ENCODE data around the gene C14orf180. TPM values are rescaled to one million over a fixed set of nuclear protein-coding genes. Genes with fewer than 3 reads are reported as not detected.

C14orf180 gene
- total RNA-seq, 1 donor from 2014 or later = 44.1 TPM

DNA sequence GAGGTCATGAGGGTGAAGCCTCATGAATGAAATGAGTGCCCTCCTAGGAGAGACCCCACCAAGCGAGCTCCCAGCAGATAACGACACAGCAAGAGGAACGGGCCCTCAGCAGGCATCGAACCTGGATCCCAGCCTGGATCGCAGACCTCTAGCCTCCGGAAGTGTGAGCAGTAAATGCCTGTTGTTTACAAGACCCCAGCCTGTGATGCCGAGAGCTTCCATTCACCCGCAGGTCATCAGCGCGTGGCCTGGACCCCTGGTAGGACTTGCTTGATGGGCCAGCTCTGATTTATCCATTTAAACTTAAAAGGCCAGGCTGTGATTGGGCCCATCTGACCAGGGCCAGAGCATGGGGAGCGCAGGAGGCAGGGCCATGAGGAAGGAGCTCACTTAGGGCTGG, 18.0 kb downstream of the C14orf180 start:
- no peaks in the 10 kb centered on the region for H3K9me3 ChIP-seq (replicated peaks)
- peaks cover 81% of the 10 kb centered on the region for H3K27me3 ChIP-seq (ENCODE audit: low read depth)
- intact Hi-C loops (cut with micrococcal nuclease) = no loop called here
- DNase-seq = peak; percentile 10
- no peak overlapping the region for H3K27ac ChIP-seq (replicated peaks)
- H3K4me1 ChIP-seq = peaks cover 26% of the 10 kb centered on the region
- no peaks in the 10 kb centered on the region for H3K36me3 ChIP-seq
- TF ChIP-seq, protein P1, sequence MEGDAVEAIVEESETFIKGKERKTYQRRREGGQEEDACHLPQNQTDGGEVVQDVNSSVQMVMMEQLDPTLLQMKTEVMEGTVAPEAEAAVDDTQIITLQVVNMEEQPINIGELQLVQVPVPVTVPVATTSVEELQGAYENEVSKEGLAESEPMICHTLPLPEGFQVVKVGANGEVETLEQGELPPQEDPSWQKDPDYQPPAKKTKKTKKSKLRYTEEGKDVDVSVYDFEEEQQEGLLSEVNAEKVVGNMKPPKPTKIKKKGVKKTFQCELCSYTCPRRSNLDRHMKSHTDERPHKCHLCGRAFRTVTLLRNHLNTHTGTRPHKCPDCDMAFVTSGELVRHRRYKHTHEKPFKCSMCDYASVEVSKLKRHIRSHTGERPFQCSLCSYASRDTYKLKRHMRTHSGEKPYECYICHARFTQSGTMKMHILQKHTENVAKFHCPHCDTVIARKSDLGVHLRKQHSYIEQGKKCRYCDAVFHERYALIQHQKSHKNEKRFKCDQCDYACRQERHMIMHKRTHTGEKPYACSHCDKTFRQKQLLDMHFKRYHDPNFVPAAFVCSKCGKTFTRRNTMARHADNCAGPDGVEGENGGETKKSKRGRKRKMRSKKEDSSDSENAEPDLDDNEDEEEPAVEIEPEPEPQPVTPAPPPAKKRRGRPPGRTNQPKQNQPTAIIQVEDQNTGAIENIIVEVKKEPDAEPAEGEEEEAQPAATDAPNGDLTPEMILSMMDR (IDR thresholded peaks at IDR 0.05; ENCODE audit: borderline replicate concordance) = no peak
- H3K4me3 ChIP-seq = no peak overlapping the region

DNA sequence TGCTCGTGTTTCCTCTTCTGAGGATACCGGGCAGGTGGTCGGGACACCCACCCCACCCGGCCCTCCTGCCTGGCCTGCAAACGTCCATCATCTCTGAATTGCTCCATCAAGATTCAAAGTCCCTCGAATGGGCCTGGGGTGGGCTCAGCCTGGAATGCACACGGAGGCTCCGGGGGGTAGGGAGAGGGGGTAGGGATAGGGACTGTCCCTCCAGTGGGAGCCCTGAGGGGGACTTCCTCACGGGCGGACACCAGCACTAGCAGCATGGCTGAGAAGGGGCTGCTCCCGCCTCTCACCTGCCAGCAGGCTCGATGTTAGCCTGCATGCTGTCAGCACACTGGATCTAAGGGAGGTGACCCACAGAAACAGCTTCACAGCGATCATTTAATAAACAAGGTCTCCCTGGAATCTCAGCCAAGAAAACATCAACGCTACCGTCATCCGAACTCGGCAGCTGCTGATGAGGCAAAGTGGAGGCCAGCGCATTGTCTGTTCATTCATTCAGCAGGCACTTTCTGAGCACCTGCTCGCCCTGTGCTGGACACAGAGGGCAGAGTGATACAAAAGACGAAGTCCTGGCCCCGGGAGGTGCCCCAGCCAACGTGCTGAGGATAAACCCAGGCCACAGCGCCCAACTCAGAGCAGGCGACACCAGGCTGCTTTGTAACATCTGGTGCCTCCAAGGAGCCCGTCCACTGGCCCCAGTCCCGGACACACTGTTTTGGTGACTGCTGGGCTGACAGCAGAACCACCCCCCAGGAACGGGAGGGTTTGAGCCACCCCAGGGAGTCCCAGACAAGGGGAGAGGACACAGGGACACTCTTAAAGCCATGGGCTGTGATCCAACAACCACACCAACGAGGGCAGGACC, 18.7 kb downstream of the C14orf180 start:
- Histone ChIP-seq H3K9me3 (replicated peaks) (no peaks in the 10 kb centered on the region), H3K4me1 (peaks cover 20% of the 10 kb centered on the region), H3K27me3 (ENCODE audit: low read depth) (peaks cover 82% of the 10 kb centered on the region), H3K27ac (replicated peaks) (no peak overlapping the region), H3K4me3 (no peak overlapping the region), H3K36me3 (no peaks in the 10 kb centered on the region)
- DNase-seq = peak; percentile 4
- TF ChIP-seq, protein P1 (IDR thresholded peaks at IDR 0.05; ENCODE audit: borderline replicate concordance) = no peak
- intact Hi-C loops (cut with micrococcal nuclease) = no loop called here

DNA sequence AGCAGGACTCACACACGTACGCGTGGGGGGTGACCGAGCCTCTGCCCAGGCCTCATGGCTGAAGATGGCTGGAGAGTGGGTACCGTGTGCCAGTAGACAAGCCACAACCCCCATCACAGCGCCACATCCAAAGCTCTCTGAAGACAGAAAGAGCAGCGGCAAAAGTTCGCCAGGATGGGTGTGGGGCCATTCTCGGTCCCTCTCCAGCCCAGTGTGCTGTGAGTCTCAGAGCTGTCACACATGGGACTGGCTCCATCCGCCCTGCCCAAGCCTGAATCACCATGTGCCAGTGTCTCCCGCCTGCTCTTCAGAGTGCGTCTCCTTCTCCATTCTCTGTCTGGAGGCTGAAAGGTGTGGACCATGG, 19.3 kb downstream of the C14orf180 start:
- no peaks in the 10 kb centered on the region for H3K9me3 ChIP-seq (replicated peaks)
- no peak for DNase-seq
- intact Hi-C loops (cut with micrococcal nuclease) = no loop called here
- no peak overlapping the region for H3K4me3 ChIP-seq
- no peak overlapping the region for H3K27ac ChIP-seq (replicated peaks)
- peaks cover 14% of the 10 kb centered on the region for H3K4me1 ChIP-seq
- TF ChIP-seq, protein P1 (IDR thresholded peaks at IDR 0.05; ENCODE audit: borderline replicate concordance) = no peak
- no peaks in the 10 kb centered on the region for H3K36me3 ChIP-seq
- peaks cover 83% of the 10 kb centered on the region for H3K27me3 ChIP-seq (ENCODE audit: low read depth)

DNA sequence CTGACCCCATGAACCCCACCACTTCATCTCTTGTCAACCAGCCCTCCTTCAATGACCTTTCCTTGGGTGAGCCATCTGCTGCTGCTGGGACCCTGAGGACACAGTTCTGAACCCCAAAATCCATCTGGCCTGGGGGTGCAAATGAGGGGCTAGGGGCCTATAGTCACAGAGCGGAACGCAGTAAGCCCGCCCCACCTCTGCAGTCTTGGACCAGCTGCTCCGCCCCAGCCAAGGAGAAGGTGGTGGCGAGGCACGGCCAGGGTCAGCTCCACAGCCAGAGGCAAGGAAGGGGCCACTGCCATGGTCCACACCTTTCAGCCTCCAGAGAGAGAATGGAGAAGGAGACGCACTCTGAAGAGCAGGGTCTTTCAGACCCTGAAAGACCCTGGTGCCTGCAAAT, 19.9 kb downstream of the C14orf180 start:
- intact Hi-C loops (cut with micrococcal nuclease) = no loop called here
- Histone ChIP-seq H3K9me3 (replicated peaks) (no peaks in the 10 kb centered on the region), H3K27ac (replicated peaks) (no peak overlapping the region), H3K36me3 (no peaks in the 10 kb centered on the region), H3K4me3 (no peak overlapping the region), H3K4me1 (peaks cover 14% of the 10 kb centered on the region), H3K27me3 (ENCODE audit: low read depth) (peaks cover 89% of the 10 kb centered on the region)
- TF ChIP-seq, protein P1 (IDR thresholded peaks at IDR 0.05; ENCODE audit: borderline replicate concordance) = no peak
- no peak for DNase-seq

DNA sequence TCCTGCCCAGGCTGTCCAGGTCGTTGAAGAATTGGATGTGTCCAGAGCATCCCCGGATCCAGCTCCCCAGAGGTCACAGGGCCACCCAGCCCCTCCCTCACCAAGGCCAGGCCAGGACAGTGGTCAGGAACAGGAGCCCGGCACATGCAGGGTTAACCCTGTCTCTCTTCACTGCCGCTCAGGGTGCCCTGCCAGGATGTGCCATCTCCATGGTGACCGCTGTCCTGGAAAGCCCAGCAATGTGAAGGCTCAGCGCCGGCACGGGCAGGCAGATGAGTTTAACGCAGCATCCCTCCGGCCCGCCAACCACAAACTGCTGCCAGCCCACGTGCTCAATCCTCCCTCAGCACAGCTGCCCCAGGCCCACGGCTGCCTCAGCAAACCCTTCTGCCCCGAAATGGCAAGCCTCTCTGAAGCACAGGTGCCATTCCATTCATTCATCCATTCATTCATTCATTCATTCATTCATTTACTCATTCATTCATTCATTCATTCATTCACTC, 20.6 kb downstream of the C14orf180 start:
- H3K36me3 ChIP-seq = no peaks in the 10 kb centered on the region
- H3K4me1 ChIP-seq = peaks cover 14% of the 10 kb centered on the region
- no peaks in the 10 kb centered on the region for H3K9me3 ChIP-seq (replicated peaks)
- intact Hi-C loops (cut with micrococcal nuclease) = no loop called here
- H3K4me3 ChIP-seq = no peak overlapping the region
- no peak overlapping the region for H3K27ac ChIP-seq (replicated peaks)
- peaks cover 96% of the 10 kb centered on the region for H3K27me3 ChIP-seq (ENCODE audit: low read depth)
- TF ChIP-seq, protein P1 (IDR thresholded peaks at IDR 0.05; ENCODE audit: borderline replicate concordance) = no peak
- DNase-seq = no peak
